Neural cell (in vitro differentiated cells): ENCODE data around the gene ANKRD45.

Experiments
- CTCF ChIP-seq: fragments of 450-650 bp; IDR thresholded peaks from 2 replicates; pipeline ENCODE4 v1.5.1; 2014; ENCODE audit warnings: antibody characterized with exemption, mild to moderate bottlenecking, moderate library complexity; ENCODE audit not compliant: poor library complexity, severe bottlenecking
- EZH2 ChIP-seq: fragments of 200-600, 300-800 bp; shearing (Covaris generic), sonication (generic); IDR thresholded peaks from 2 replicates; pipeline ENCODE4 v1.6.1; 2014; ENCODE audit warnings: antibody characterized with exemption, low read length, borderline replicate concordance, mild to moderate bottlenecking; ENCODE audit not compliant: insufficient read depth, poor library complexity, severe bottlenecking

- TF ChIP-seq EZH2, result no peak
- no peak for TF ChIP-seq CTCF
Observed at GRCh38 chr1:173717238-173717637, 47.6 kb upstream of the ANKRD45 start.
